Activated CD4-positive, alpha-beta T cell treated with anti-CD3 and anti-CD28 coated beads for 36 hours (primary cell): ENCODE measurements around the gene TMEM250. TPM values are rescaled to one million over a fixed set of nuclear protein-coding genes. Genes with fewer than 3 reads are reported as not detected.

Source experiments
- ATAC-seq: fragments of 200-7000 bp; cut with Tn5 transposase; one replicate; pipeline ENCODE4 v1.10.0; 2021; ENCODE audit warnings: mild to moderate bottlenecking, moderate library complexity
- CTCF ChIA-PET: fragments of 350-600 bp; sonication (Branson Sonifier 250); formaldehyde crosslinking; loops from one replicate; lab custom pipeline; 2021; ENCODE audit warnings: antibody characterized with exemption; lab: Charles Lee
- POLR2A ChIA-PET: fragments of 350-600 bp; sonication (Branson Sonifier 250); formaldehyde crosslinking; loops from one replicate; lab custom pipeline; 2021; ENCODE audit warnings: antibody characterized with exemption, inconsistent platforms; lab: Charles Lee
- DNase-seq: peaks from one replicate; pipeline ENCODE4 v3.0.0-alpha.2; 2020
- H3K27ac Mint-ChIP-seq: one replicate; pipeline ENCODE4 v1.8.0; 2021; ENCODE audit warnings: mixed read lengths
- H3K27me3 Mint-ChIP-seq: one replicate; pipeline ENCODE4 v1.8.0; 2021; ENCODE audit warnings: mixed read lengths
- H3K36me3 Mint-ChIP-seq: one replicate; pipeline ENCODE4 v1.8.0; 2021; ENCODE audit warnings: low read depth, mixed read lengths
- H3K4me1 Mint-ChIP-seq: one replicate; pipeline ENCODE4 v1.8.0; 2021; ENCODE audit warnings: mixed read lengths
- H3K4me3 Mint-ChIP-seq: one replicate; pipeline ENCODE4 v1.8.0; 2021; ENCODE audit warnings: mild to moderate bottlenecking, moderate library complexity, mixed read lengths
- H3K9me3 Mint-ChIP-seq: one replicate; pipeline ENCODE4 v1.8.0; 2021; ENCODE audit warnings: low read depth, mixed read lengths
- intact Hi-C, 2 experiments: fragments of 100-400 bp; cut with DNase I in 1 of 2; cut with micrococcal nuclease in 1 of 2; formaldehyde crosslinking; loops; one replicate each; pipeline versions ENCODE4 v1.14.2 to v1.15.1; 2022 to 2024; cut with DNase I, micrococcal nuclease
- total RNA-seq, 2 experiments: library from RNA; stranded (reverse); gene quantifications; one replicate each; pipeline ENCODE4 v1.2.3, GENCODE V29; 2021

Gene TMEM250
- total RNA-seq, 2 experiments from 2014 or later: 25.4 to 28.8 TPM

GRCh38 chr9:136115641-136116359 lies 2.9 kb downstream of the TMEM250 start:
- Mint-ChIP-seq H3K4me3 (no peak overlapping the region), H3K27me3 (no peaks in the 10 kb centered on the region), H3K9me3 (no peaks in the 10 kb centered on the region), H3K36me3 (peaks cover 10% of the 10 kb centered on the region), H3K27ac (no peak overlapping the region), H3K4me1 (peaks cover 48% of the 10 kb centered on the region)
- POLR2A ChIA-PET: no interaction called here
- CTCF ChIA-PET: no interaction called here
- no peak for ATAC-seq
- intact Hi-C loops: loop anchor here in 1 of 2 experiments (10.0 kb wide), 2 partner anchors 689 to 1721 kb away; partner anchors contain the start of gene RABL6
- DNase-seq: no peak

- POLR2A ChIA-PET: no interaction called here
- intact Hi-C loops: loop anchor here in 1 of 2 experiments (10.0 kb wide), 2 partner anchors 690 to 1720 kb away; partner anchors contain the start of gene RABL6
- Mint-ChIP-seq H3K4me3 (no peak overlapping the region), H3K27me3 (no peaks in the 10 kb centered on the region), H3K9me3 (no peaks in the 10 kb centered on the region), H3K27ac (peak overlapping the region; percentile 87), H3K4me1 (peaks cover 53% of the 10 kb centered on the region), H3K36me3 (peaks cover 10% of the 10 kb centered on the region)
- CTCF ChIA-PET: interaction anchor here (1.1 kb wide), 1 partner anchor 8 kb away, joined by 3 read pairs; no protein-coding TSS in a partner anchor
- ATAC-seq (no peak), DNase-seq (no peak)
These were observed 3.5 kb downstream of the TMEM250 start for GRCh38 chr9:136115206-136115605.

- Mint-ChIP-seq H3K4me3 (peak overlapping the region; percentile 32), H3K9me3 (no peaks in the 10 kb centered on the region), H3K27ac (peak overlapping the region; percentile 87), H3K27me3 (no peaks in the 10 kb centered on the region), H3K4me1 (peaks cover 57% of the 10 kb centered on the region), H3K36me3 (peaks cover 10% of the 10 kb centered on the region)
- POLR2A ChIA-PET: no interaction called here
- CTCF ChIA-PET: interaction anchor here (1.1 kb wide), 1 partner anchor 9 kb away, joined by 3 read pairs; no protein-coding TSS in a partner anchor
- ATAC-seq: no peak
- intact Hi-C loops: loop anchor here in 1 of 2 experiments (5.0 to 10.0 kb wide), 3 partner anchors 418 to 1720 kb away; partner anchors contain the start of gene RABL6
- DNase-seq: no peak
These were observed 4.1 kb downstream of the TMEM250 start for GRCh38 chr9:136114610-136115009.

- Mint-ChIP-seq H3K4me1 (peaks cover 69% of the 10 kb centered on the region), H3K36me3 (peaks cover 10% of the 10 kb centered on the region), H3K4me3 (no peak overlapping the region), H3K9me3 (no peaks in the 10 kb centered on the region), H3K27me3 (no peaks in the 10 kb centered on the region), H3K27ac (peak overlapping the region; percentile 97)
- ChIA-PET CTCF (interaction anchor here (0.7 to 1.5 kb wide), 2 partner anchors 10 to 119 kb away, joined by 3 to 5 read pairs; no protein-coding TSS in a partner anchor), POLR2A (interaction anchor here (0.6 kb wide), 1 partner anchor 215 kb away, joined by 4 read pairs; no protein-coding TSS in a partner anchor)
- intact Hi-C loops: loop anchor here in 1 of 2 experiments (5.0 to 10.0 kb wide), 3 partner anchors 420 to 1718 kb away; partner anchors contain the start of gene RABL6
- DNase-seq (no peak), ATAC-seq (no peak)
These were observed 6.1 kb downstream of the TMEM250 start for GRCh38 chr9:136112541-136112940.

DNA sequence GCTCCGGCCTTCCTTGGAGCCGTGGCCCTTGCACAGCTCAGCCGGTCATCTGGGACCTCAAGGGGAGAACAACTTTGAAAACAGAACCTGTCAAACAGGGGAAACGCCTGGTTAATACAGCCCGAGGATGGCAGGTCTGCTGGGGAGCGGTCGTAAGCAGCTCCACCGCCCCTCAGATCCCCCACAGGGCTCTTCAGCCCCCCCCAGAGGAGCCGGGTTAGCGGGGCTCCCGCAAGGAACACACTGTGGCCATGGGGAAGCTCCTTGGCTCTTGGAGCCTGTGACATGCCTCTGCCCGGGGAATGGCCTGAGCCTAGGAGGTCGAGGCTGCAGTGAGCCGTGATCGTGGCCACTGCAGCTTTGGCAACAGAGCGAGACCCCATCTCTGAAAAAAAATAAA lies 6.8 kb downstream of the TMEM250 start:
- Mint-ChIP-seq H3K36me3 (peaks cover 10% of the 10 kb centered on the region), H3K4me3 (peak overlapping the region; percentile 78), H3K27ac (peak overlapping the region; percentile 97), H3K9me3 (no peaks in the 10 kb centered on the region), H3K27me3 (no peaks in the 10 kb centered on the region), H3K4me1 (peaks cover 75% of the 10 kb centered on the region)
- intact Hi-C loops: loop anchor here in 1 of 2 experiments (5.0 to 10.0 kb wide), 3 partner anchors 420 to 1717 kb away; partner anchors contain the start of gene RABL6
- CTCF ChIA-PET: interaction anchor here (0.7 kb wide), 1 partner anchor 119 kb away, joined by 3 read pairs; no protein-coding TSS in a partner anchor
- DNase-seq: no peak
- POLR2A ChIA-PET: interaction anchor here (0.6 kb wide), 3 partner anchors 11 to 215 kb away, joined by 3 to 4 read pairs (median 4); no protein-coding TSS in a partner anchor
- no peak for ATAC-seq

- Mint-ChIP-seq H3K4me1 (peaks cover 76% of the 10 kb centered on the region), H3K4me3 (peak overlapping the region; percentile 78), H3K36me3 (peaks cover 6% of the 10 kb centered on the region), H3K27ac (peak overlapping the region; percentile 97), H3K9me3 (no peaks in the 10 kb centered on the region), H3K27me3 (no peaks in the 10 kb centered on the region)
- POLR2A ChIA-PET: no interaction called here
- intact Hi-C loops: loop anchor here in 1 of 2 experiments (5.0 to 10.0 kb wide), 3 partner anchors 421 to 1716 kb away; partner anchors contain the start of gene RABL6
- no peak for DNase-seq
- CTCF ChIA-PET: interaction anchor here (0.7 to 0.9 kb wide), 3 partner anchors 21 to 142 kb away, joined by 3 read pairs; no protein-coding TSS in a partner anchor
- no peak for ATAC-seq
These were observed 7.5 kb downstream of the TMEM250 start for GRCh38 chr9:136111190-136111589.

GRCh38 chr9:136110082-136111061 lies 8.3 kb downstream of the TMEM250 start:
- H3K36me3 Mint-ChIP-seq: peaks cover 6% of the 10 kb centered on the region
- H3K4me1 Mint-ChIP-seq: peaks cover 78% of the 10 kb centered on the region
- H3K27me3 Mint-ChIP-seq: no peaks in the 10 kb centered on the region
- ChIA-PET CTCF (interaction anchor here (0.8 to 1.0 kb wide), 4 partner anchors 12 to 143 kb away, joined by 3 read pairs; no protein-coding TSS in a partner anchor), POLR2A (interaction anchor here (0.8 kb wide), 1 partner anchor 179 kb away, joined by 3 read pairs; no protein-coding TSS in a partner anchor)
- ATAC-seq (peak; percentile 11), DNase-seq (peak; percentile 78)
- intact Hi-C loops: loop anchor here in 1 of 2 experiments (5.0 to 10.0 kb wide), 3 partner anchors 422 to 1716 kb away; partner anchors contain the start of gene RABL6
- peak overlapping the region; percentile 78 for H3K4me3 Mint-ChIP-seq
- H3K9me3 Mint-ChIP-seq: no peaks in the 10 kb centered on the region
- H3K27ac Mint-ChIP-seq: peak overlapping the region; percentile 97

GRCh38 chr9:136109351-136110081 lies 9.2 kb downstream of the TMEM250 start:
- POLR2A ChIA-PET: interaction anchor here (0.8 kb wide), 1 partner anchor 180 kb away, joined by 3 read pairs; no protein-coding TSS in a partner anchor
- Mint-ChIP-seq H3K4me1 (peaks cover 71% of the 10 kb centered on the region), H3K27ac (peak overlapping the region; percentile 97), H3K27me3 (no peaks in the 10 kb centered on the region), H3K9me3 (no peaks in the 10 kb centered on the region), H3K4me3 (peak overlapping the region; percentile 78), H3K36me3 (no peaks in the 10 kb centered on the region)
- intact Hi-C loops: loop anchor here (1.0 to 10.0 kb wide), 16 partner anchors 8 to 1715 kb away; partner anchors contain the start of genes CAMSAP1 (in 2 of the 2), DNLZ (in 2 of the 2), NACC2 (in 1 of the 2) and NOTCH1 (in 1 of the 2)
- ATAC-seq (peak; percentile 88), DNase-seq (peak; percentile 97)
- CTCF ChIA-PET: interaction anchor here (0.7 to 1.0 kb wide), 5 partner anchors 8 to 142 kb away, joined by 3 to 4 read pairs (median 3); no protein-coding TSS in a partner anchor

DNA sequence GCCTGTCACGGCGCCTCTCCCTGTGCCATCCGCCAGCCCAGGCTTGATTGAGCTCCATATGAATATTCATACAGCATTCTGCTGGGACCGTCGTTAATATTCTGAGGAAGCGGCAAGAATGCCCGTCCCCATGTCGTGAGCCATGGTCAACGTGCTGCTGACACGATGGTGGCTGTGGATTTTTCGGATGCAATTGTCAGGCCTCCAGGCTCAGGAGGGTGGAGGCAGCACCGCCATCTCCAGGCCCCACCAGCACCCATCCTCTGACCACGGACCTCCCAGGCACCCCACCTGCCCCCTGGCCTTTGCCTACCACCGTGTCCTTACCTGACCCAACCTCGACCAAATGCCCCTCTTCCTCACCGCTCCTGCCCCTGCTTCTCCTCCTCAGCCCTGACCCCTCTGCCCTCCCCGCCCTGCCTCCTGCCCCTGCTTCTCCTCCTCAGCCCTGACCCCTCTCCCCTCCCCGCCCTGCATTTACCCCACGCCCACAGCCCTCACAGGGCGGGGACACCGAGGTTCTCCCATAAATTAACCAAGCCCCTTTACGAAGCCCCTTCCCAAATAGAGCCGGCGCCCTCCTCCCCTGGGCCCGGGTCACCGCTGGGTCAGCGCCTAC lies 9.9 kb downstream of the TMEM250 start:
- Mint-ChIP-seq H3K4me1 (peaks cover 64% of the 10 kb centered on the region), H3K9me3 (no peaks in the 10 kb centered on the region), H3K36me3 (no peaks in the 10 kb centered on the region), H3K27ac (peak overlapping the region; percentile 80), H3K27me3 (no peaks in the 10 kb centered on the region), H3K4me3 (peak overlapping the region; percentile 78)
- intact Hi-C loops: loop anchor here (1.0 to 5.0 kb wide), 13 partner anchors 9 to 438 kb away; partner anchors contain the start of genes CAMSAP1 (in 2 of the 2), DNLZ (in 2 of the 2), NACC2 (in 1 of the 2) and NOTCH1 (in 1 of the 2)
- no peak for ATAC-seq
- CTCF ChIA-PET: interaction anchor here (0.7 to 1.4 kb wide), 4 partner anchors 9 to 14 kb away, joined by 3 to 4 read pairs (median 3); no protein-coding TSS in a partner anchor
- DNase-seq: no peak
- POLR2A ChIA-PET: no interaction called here
